Mesenchymal stem cell (in vitro differentiated cells and primary cell): ENCODE results near the gene IL17RC.
A peak's percentile ranks its signal among the peaks of the same experiment; 100 is the strongest.

Experiments
- DNase-seq: peaks from one replicate; pipeline ENCODE4 v3.0.0-alpha.2; 2013
- H2AFZ ChIP-seq: one replicate; pipeline ENCODE4 v1.6.1; 2013; ENCODE audit warnings: low read depth, mild to moderate bottlenecking, control low read depth, inconsistent platforms, low read length, moderate library complexity
- H2AK5ac ChIP-seq: 2 replicates; pipeline ENCODE4 v1.6.1; 2013; ENCODE audit warnings: low read length, moderate library complexity, mild to moderate bottlenecking, inconsistent platforms; ENCODE audit not compliant: severe bottlenecking
- H2BK120ac ChIP-seq: one replicate; pipeline ENCODE4 v1.6.1; 2013; ENCODE audit warnings: low read depth, mild to moderate bottlenecking, inconsistent platforms, low read length, moderate library complexity
- H2BK12ac ChIP-seq, 2 experiments: one replicate each; pipeline ENCODE4 v1.6.1; 2013; ENCODE audit warnings: inconsistent platforms in 2 of 2, low read length in 2 of 2, mild to moderate bottlenecking in 2 of 2, moderate library complexity in 2 of 2, control low read depth in 1 of 2
- H2BK15ac ChIP-seq: one replicate; pipeline ENCODE4 v1.6.1; 2013; ENCODE audit warnings: mild to moderate bottlenecking, low read depth, inconsistent platforms; ENCODE audit not compliant: poor library complexity, severe bottlenecking
- H2BK5ac ChIP-seq: 2 replicates; pipeline ENCODE4 v1.6.1; 2013; ENCODE audit warnings: low read depth, mild to moderate bottlenecking, low read length, control low read depth, inconsistent platforms; ENCODE audit not compliant: poor library complexity, severe bottlenecking
- H3K14ac ChIP-seq, 2 experiments: one replicate each; pipeline ENCODE4 v1.6.1; 2013; ENCODE audit warnings: inconsistent platforms in 2 of 2, low read length in 2 of 2, control low read depth in 1 of 2, mild to moderate bottlenecking in 1 of 2, moderate library complexity in 1 of 2
- H3K18ac ChIP-seq, 2 experiments: one replicate each; pipeline ENCODE4 v1.6.1; 2013; ENCODE audit warnings: inconsistent platforms in 2 of 2, low read length in 2 of 2, control low read depth in 1 of 2, low read depth in 1 of 2, mild to moderate bottlenecking in 1 of 2
- H3K23ac ChIP-seq, 2 experiments: one replicate each; pipeline ENCODE4 v1.6.1; 2013; ENCODE audit warnings: inconsistent platforms in 2 of 2, low read length in 2 of 2, mild to moderate bottlenecking in 2 of 2, moderate library complexity in 2 of 2, control low read depth in 1 of 2
- H3K27ac ChIP-seq: 2 replicates; pipeline ENCODE4 v1.5.1; 2013; ENCODE audit warnings: mild to moderate bottlenecking, moderate library complexity, low read length, control low read depth, inconsistent platforms; ENCODE audit not compliant: poor library complexity, severe bottlenecking
- H3K27me3 ChIP-seq, 2 experiments: 2 replicates each; pipeline versions ENCODE4 v1.6.1 to v1.7.0; 2013; ENCODE audit warnings: low read length in 2 of 2, mild to moderate bottlenecking in 2 of 2, moderate library complexity in 2 of 2, control low read depth in 1 of 2, inconsistent platforms in 1 of 2; ENCODE audit not compliant: control insufficient read depth in 1 of 2, insufficient read depth in 1 of 2
- H3K36me3 ChIP-seq, 2 experiments: 2 replicates each; pipeline versions ENCODE4 v1.6.1 to v1.7.0; 2013; ENCODE audit warnings: low read length in 2 of 2, control low read depth in 1 of 2, inconsistent platforms in 1 of 2, low read depth in 1 of 2, mild to moderate bottlenecking in 1 of 2; ENCODE audit not compliant: insufficient read depth in 2 of 2, control insufficient read depth in 1 of 2
- H3K4ac ChIP-seq, 2 experiments: one replicate each; pipeline ENCODE4 v1.6.1; 2013; ENCODE audit warnings: inconsistent platforms in 2 of 2, low read length in 2 of 2, mild to moderate bottlenecking in 2 of 2, moderate library complexity in 2 of 2, control low read depth in 1 of 2, low read depth in 1 of 2
- H3K4me1 ChIP-seq: 2 replicates; pipeline ENCODE4 v1.6.1; 2013; ENCODE audit warnings: low read depth, low read length, control low read depth; ENCODE audit not compliant: control insufficient read depth, insufficient read depth
- H3K4me2 ChIP-seq: 2 replicates; pipeline ENCODE4 v1.6.1; 2013; ENCODE audit warnings: low read length, mild to moderate bottlenecking, inconsistent platforms; ENCODE audit not compliant: poor library complexity, severe bottlenecking
- H3K4me3 ChIP-seq, 2 experiments: 2 replicates each; pipeline versions ENCODE4 v1.5.1 to v1.7.0; 2013; ENCODE audit warnings: low read length in 2 of 2, mild to moderate bottlenecking in 2 of 2, control low read depth in 1 of 2, low read depth in 1 of 2; ENCODE audit not compliant: insufficient read depth in 1 of 2
- H3K79me1 ChIP-seq: replicated peaks from 2 replicates; pipeline ENCODE4 v1.6.1; 2013; ENCODE audit warnings: mild to moderate bottlenecking, control low read depth, low read length, inconsistent platforms; ENCODE audit not compliant: poor library complexity, severe bottlenecking
- H3K9ac ChIP-seq: 2 replicates; pipeline ENCODE4 v1.7.0; 2013; ENCODE audit warnings: mild to moderate bottlenecking, low read length, moderate library complexity
- H3K9me3 ChIP-seq: 2 replicates; pipeline ENCODE4 v1.7.0; 2013; ENCODE audit warnings: mild to moderate bottlenecking, low read length; ENCODE audit not compliant: control insufficient read depth
- H4K8ac ChIP-seq: one replicate; pipeline ENCODE4 v1.6.1; 2013; ENCODE audit warnings: inconsistent platforms, mild to moderate bottlenecking, low read length, moderate library complexity
- H4K91ac ChIP-seq: one replicate; pipeline ENCODE4 v1.6.1; 2013; ENCODE audit warnings: mild to moderate bottlenecking, low read length, inconsistent platforms
- WGBS: methylation state at CpG from one replicate; pipeline ENCODE4 v1.1.7; 2013; ENCODE audit warnings: mixed read lengths; 5-methylcytosine and 5-hydroxymethylcytosine counted together

IL17RC gene

DNA sequence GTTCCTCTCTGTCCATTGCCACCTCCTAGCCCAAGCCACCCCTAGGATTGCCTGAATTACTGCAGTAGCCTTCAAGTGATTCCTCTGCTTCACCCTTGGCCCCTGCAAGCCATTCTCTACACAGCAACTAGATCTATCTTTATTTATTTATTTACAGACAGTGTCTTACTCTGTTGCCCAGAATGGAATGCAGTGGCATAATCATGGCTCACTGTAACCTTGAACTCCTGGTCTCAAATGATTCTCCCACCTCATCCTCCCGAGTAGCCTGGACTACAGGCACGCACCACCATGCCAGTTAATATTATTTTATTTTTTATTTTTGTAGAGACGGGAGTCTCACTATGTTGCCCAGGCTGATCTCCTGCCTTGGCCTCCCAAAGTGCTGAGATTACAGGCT, 28.4 kb upstream of the IL17RC start:
- H3K23ac ChIP-seq = no peak overlapping the region
- H3K4ac ChIP-seq = no peak overlapping the region
- no peak overlapping the region for H4K91ac ChIP-seq
- peaks cover 4% of the 10 kb centered on the region for H3K79me1 ChIP-seq
- H2BK5ac ChIP-seq = no peak overlapping the region
- no peaks in the 10 kb centered on the region for H3K9me3 ChIP-seq
- H3K18ac ChIP-seq = peak overlapping the region in 1 of 2 experiments; percentile 55
- no peaks in the 10 kb centered on the region for H3K4me1 ChIP-seq
- DNase-seq = no peak
- no peak overlapping the region for H2BK12ac ChIP-seq
- no peak overlapping the region for H3K4me3 ChIP-seq
- 89% methylated on average over 1 of the region's 3 CpGs for WGBS
- no peak overlapping the region for H2AFZ ChIP-seq
- H2AK5ac ChIP-seq = no peak overlapping the region
- H2BK15ac ChIP-seq = no peak overlapping the region
- H4K8ac ChIP-seq = no peak overlapping the region
- H3K9ac ChIP-seq = no peak overlapping the region
- H3K27me3 ChIP-seq = no peaks in the 10 kb centered on the region
- H3K4me2 ChIP-seq = no peak overlapping the region
- no peak overlapping the region for H2BK120ac ChIP-seq
- H3K27ac ChIP-seq = no peak overlapping the region
- no peak overlapping the region for H3K14ac ChIP-seq
- peaks cover 7 to 16% of the 10 kb centered on the region in 2 experiments for H3K36me3 ChIP-seq

DNA sequence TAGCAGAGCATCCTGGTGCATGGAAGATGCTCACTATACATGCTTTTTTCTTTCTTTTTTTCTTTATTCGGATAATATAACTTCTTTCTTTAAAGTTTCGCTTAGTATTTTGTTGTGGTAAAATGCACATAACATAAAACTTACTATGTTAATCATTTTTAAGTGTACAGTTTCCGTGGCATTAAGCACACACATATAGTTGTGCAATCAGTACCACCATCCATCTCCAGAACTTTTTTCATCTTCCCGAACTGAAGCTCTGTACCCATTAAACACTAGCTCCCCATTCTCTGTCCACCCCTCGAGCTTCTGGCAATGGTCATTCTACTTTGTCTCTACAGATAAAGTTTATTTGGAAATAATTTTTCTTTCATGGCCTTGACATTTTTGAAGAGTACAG, 27.5 kb upstream of the IL17RC start:
- H2AFZ ChIP-seq = no peak overlapping the region
- no peak overlapping the region for H3K4me3 ChIP-seq
- H3K18ac ChIP-seq = no peak overlapping the region

DNA sequence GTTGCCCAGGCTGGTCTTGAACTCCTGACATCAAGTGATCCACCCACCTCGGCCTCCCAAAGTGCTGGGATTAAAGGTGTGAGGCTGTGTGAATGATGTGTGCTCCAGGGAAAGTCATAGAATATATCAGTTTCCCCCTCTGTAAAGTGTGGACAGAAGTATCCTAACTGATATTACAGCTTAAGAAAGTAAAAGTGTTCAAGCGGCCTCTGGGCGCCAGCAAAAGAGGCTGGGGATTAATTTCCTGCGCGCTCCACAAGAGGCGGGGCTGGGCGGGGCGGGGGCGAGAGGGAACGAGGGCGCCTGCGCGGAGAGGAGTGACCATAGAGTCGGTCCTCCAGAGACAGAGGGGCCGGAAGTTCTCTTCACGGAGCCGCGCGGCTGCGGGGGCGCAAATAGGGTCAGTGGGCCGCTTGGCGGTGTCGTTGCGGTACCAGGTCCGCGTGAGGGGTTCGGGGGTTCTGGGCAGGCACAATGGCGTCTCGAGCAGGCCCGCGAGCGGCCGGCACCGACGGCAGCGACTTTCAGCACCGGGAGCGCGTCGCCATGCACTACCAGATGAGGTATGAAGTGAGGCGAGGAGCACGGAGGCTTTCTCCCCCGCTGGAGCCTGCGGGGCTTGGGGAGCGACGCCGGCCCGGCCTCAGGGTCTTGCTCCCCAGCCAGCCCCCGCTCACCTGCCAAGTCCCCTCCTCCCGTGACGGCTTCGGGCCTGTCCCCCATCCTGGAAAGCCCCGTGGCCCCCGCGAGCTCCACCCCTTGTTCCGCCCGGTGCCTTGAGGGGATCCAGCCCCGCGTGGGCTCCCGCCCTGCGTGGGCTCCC, 26.4 kb upstream of the IL17RC start, which contains the start of gene JAGN1:
JAGN1 (plus strand) TSS at position 362 of the 823 bp plus-strand sequence; CDS start at position 475, 113 bp downstream.
- Histone ChIP-seq H3K4me1 (peaks cover 2% of the 10 kb centered on the region), H3K36me3 (peaks cover 7 to 25% of the 10 kb centered on the region in 2 experiments)
- 2% methylated on average over 49 of the region's 62 CpGs for WGBS

More for the DNA sequence above, 27.5 kb upstream of the IL17RC start:
- H2BK12ac ChIP-seq = no peak overlapping the region
- no peak overlapping the region for H2BK120ac ChIP-seq
- H2BK5ac ChIP-seq = no peak overlapping the region
- H3K27ac ChIP-seq = no peak overlapping the region
- DNase-seq = no peak
- no peak overlapping the region for H2BK15ac ChIP-seq
- peaks cover 2% of the 10 kb centered on the region for H3K4me1 ChIP-seq
- no peaks in the 10 kb centered on the region for H3K9me3 ChIP-seq
- WGBS = 93% methylated on average over 2 of the region's 5 CpGs
- no peak overlapping the region for H3K4me2 ChIP-seq
- no peak overlapping the region for H3K9ac ChIP-seq
- no peak overlapping the region for H4K8ac ChIP-seq
- no peak overlapping the region for H3K23ac ChIP-seq
- H3K4ac ChIP-seq = no peak overlapping the region
- H3K14ac ChIP-seq = no peak overlapping the region
- no peak overlapping the region for H2AK5ac ChIP-seq
- no peak overlapping the region for H4K91ac ChIP-seq
- no peaks in the 10 kb centered on the region for H3K27me3 ChIP-seq
- peaks cover 7 to 20% of the 10 kb centered on the region in 2 experiments for H3K36me3 ChIP-seq
- H3K79me1 ChIP-seq = peaks cover 6% of the 10 kb centered on the region

DNA sequence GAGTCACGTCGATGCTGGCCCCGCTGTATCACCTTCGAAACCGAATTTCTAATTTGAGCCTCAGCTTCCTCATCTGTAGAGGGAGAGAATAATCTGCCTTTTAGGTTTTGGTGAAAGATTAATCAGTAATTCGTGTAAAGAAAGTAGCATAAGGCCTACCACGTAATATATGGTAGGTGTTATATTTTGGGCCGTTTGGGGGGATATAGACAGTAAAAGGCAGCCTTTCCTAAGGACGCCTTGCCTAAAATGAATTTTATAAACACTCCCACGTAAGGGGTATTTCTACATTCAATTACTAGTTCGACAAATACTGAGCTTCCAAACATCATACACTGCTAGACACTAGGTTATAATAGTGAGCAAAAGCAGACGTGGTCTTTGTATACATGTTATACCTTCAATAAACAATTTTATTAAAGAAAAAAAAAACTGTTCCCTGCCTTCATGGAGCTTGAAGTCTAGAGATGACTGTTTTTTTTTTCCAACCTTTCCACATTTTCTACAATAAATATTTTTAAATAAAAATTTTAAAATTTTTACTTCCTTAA, 25.8 kb upstream of the IL17RC start:
- peak overlapping the region; percentile 18 for H3K27ac ChIP-seq
- peak overlapping the region; percentile 96 for H3K4ac ChIP-seq
- peak overlapping the region; percentile 81 for H3K4me2 ChIP-seq
- no peaks in the 10 kb centered on the region for H3K27me3 ChIP-seq
- peaks cover 7 to 25% of the 10 kb centered on the region in 2 experiments for H3K36me3 ChIP-seq
- no peaks in the 10 kb centered on the region for H3K9me3 ChIP-seq
- H2BK120ac ChIP-seq = peak overlapping the region; percentile 93
- peak overlapping the region; percentile 99 for H3K9ac ChIP-seq
- peak overlapping the region; percentile 91 to 95 for H3K4me3 ChIP-seq
- DNase-seq = no peak
- peak overlapping the region; percentile 99 for H4K91ac ChIP-seq
- peak overlapping the region; percentile 99 for H4K8ac ChIP-seq
- no peak overlapping the region for H3K23ac ChIP-seq
- peak overlapping the region in 1 of 2 experiments; percentile 47 for H2BK12ac ChIP-seq
- H2AFZ ChIP-seq = peak overlapping the region; percentile 43
- no peak overlapping the region for H2AK5ac ChIP-seq
- WGBS = 0% methylated on average over 4 of the region's 12 CpGs
- H3K18ac ChIP-seq = peak overlapping the region; percentile 97 to 100
- H3K14ac ChIP-seq = peak overlapping the region; percentile 88 to 99
- no peak overlapping the region for H2BK15ac ChIP-seq
- peak overlapping the region; percentile 86 for H2BK5ac ChIP-seq
- H3K79me1 ChIP-seq = peaks cover 10% of the 10 kb centered on the region
- peaks cover 2% of the 10 kb centered on the region for H3K4me1 ChIP-seq

More for the DNA sequence above, 26.4 kb upstream of the IL17RC start, which contains the start of gene JAGN1:
- Histone ChIP-seq H2BK15ac (peak within 1 kb of the TSS; percentile 79), H3K9ac (peak within 1 kb of the TSS; percentile 99), H3K4ac (peak within 1 kb of the TSS; percentile 96), H3K9me3 (no peaks in the 10 kb centered on the region), H2AFZ (peak within 1 kb of the TSS; percentile 43), H3K4me2 (peak within 1 kb of the TSS; percentile 81), H4K91ac (peak within 1 kb of the TSS; percentile 99), H3K27me3 (no peaks in the 10 kb centered on the region), H2AK5ac (no peak within 1 kb of the TSS), H3K18ac (peak within 1 kb of the TSS; percentile 97 to 100), H4K8ac (peak within 1 kb of the TSS; percentile 99), H2BK12ac (peak within 1 kb of the TSS; percentile 47 to 62), H2BK120ac (peak within 1 kb of the TSS; percentile 93), H3K14ac (peak within 1 kb of the TSS; percentile 88 to 99), H3K4me3 (peak within 1 kb of the TSS; percentile 91 to 95), H3K23ac (peak within 1 kb of the TSS; percentile 70 to 75), H2BK5ac (peak within 1 kb of the TSS; percentile 86), H3K79me1 (peaks cover 10% of the 10 kb centered on the region), H3K27ac (peak within 1 kb of the TSS; percentile 38)
- peak; percentile 91 for DNase-seq
